H7 (cell line): ENCODE results near the gene ABCA7. TPM values are rescaled to one million over a fixed set of nuclear protein-coding genes. Genes with fewer than 3 reads are reported as not detected.
A peak's percentile ranks its signal among the peaks of the same experiment; 100 is the strongest.

Experiments
- DNase-seq: peaks from one replicate; pipeline ENCODE4 v3.0.0; 2012
- H3K27me3 ChIP-seq: 2 replicates; pipeline ENCODE4 v1.6.0; 2011; ENCODE audit warnings: mild to moderate bottlenecking, low read length; ENCODE audit not compliant: control insufficient read depth, insufficient read depth
- H3K36me3 ChIP-seq: replicated peaks from 2 replicates; pipeline ENCODE4 v1.5.1; 2011; ENCODE audit warnings: low read length; ENCODE audit not compliant: control insufficient read depth, insufficient read depth
- H3K4me3 ChIP-seq: 2 replicates; pipeline ENCODE4 v1.5.1; 2011; ENCODE audit warnings: low read depth, mild to moderate bottlenecking, control low read depth, low read length, moderate library complexity; ENCODE audit not compliant: insufficient read depth
- total RNA-seq: library from RNA; depleted of rRNA; stranded (reverse); fragments of >200 nt; shearing (Covaris generic); gene quantifications from 2 replicates; pipeline ENCODE4 v1.2.3, GENCODE V29; 2014

ABCA7 gene
- total RNA-seq, 1 experiment from 2014 or later: 19.7 TPM

GRCh38 chr19:1082928-1083816 is 43.3 kb downstream of the ABCA7 start:
- Histone ChIP-seq H3K36me3 (peaks cover 9% of the 10 kb centered on the region), H3K4me3 (peak overlapping the region; percentile 54), H3K27me3 (no peaks in the 10 kb centered on the region)
- no peak for DNase-seq

GRCh38 chr19:1084024-1084868 is 44.3 kb downstream of the ABCA7 start:
- Histone ChIP-seq H3K36me3 (peaks cover 9% of the 10 kb centered on the region), H3K4me3 (no peak overlapping the region), H3K27me3 (no peaks in the 10 kb centered on the region)
- DNase-seq: no peak

- Histone ChIP-seq H3K4me3 (no peak overlapping the region), H3K27me3 (no peaks in the 10 kb centered on the region), H3K36me3 (peaks cover 9% of the 10 kb centered on the region)
- DNase-seq: no peak
Measured at GRCh38 chr19:1085053-1085658, 45.2 kb downstream of the ABCA7 start.

- no peak overlapping the region for H3K4me3 ChIP-seq
- DNase-seq: no peak
- no peaks in the 10 kb centered on the region for H3K27me3 ChIP-seq
- H3K36me3 ChIP-seq: peaks cover 9% of the 10 kb centered on the region
Measured at GRCh38 chr19:1085676-1086442, 46.0 kb downstream of the ABCA7 start.

- Histone ChIP-seq H3K36me3 (peaks cover 13% of the 10 kb centered on the region), H3K27me3 (no peaks in the 10 kb centered on the region), H3K4me3 (no peak overlapping the region)
- no peak for DNase-seq
Measured at GRCh38 chr19:1086613-1087012, 46.7 kb downstream of the ABCA7 start.

- Histone ChIP-seq H3K4me3 (no peak overlapping the region), H3K27me3 (no peaks in the 10 kb centered on the region), H3K36me3 (peaks cover 17% of the 10 kb centered on the region)
- no peak for DNase-seq
Measured at GRCh38 chr19:1087813-1088415, 48.0 kb downstream of the ABCA7 start.

GRCh38 chr19:1088416-1089010 is 48.6 kb downstream of the ABCA7 start:
- DNase-seq: no peak
- Histone ChIP-seq H3K36me3 (peaks cover 18% of the 10 kb centered on the region), H3K4me3 (no peak overlapping the region), H3K27me3 (no peaks in the 10 kb centered on the region)

GRCh38 chr19:1089126-1089771 is 49.3 kb downstream of the ABCA7 start:
- peaks cover 19% of the 10 kb centered on the region for H3K36me3 ChIP-seq
- no peak overlapping the region for H3K4me3 ChIP-seq
- no peak for DNase-seq
- H3K27me3 ChIP-seq: no peaks in the 10 kb centered on the region

- Histone ChIP-seq H3K36me3 (peaks cover 18% of the 10 kb centered on the region), H3K4me3 (no peak overlapping the region), H3K27me3 (no peaks in the 10 kb centered on the region)
- no peak for DNase-seq
Measured at GRCh38 chr19:1089891-1090290, 50.0 kb downstream of the ABCA7 start.

- H3K4me3 ChIP-seq: no peak overlapping the region
- DNase-seq: no peak
- H3K27me3 ChIP-seq: no peaks in the 10 kb centered on the region
- H3K36me3 ChIP-seq: peaks cover 15% of the 10 kb centered on the region
Measured at GRCh38 chr19:1090731-1091543, 51.0 kb downstream of the ABCA7 start.

GRCh38 chr19:1091544-1092175 is 51.8 kb downstream of the ABCA7 start:
- Histone ChIP-seq H3K27me3 (no peaks in the 10 kb centered on the region), H3K4me3 (no peak overlapping the region), H3K36me3 (peaks cover 14% of the 10 kb centered on the region)
- DNase-seq: no peak

- no peak for DNase-seq
- Histone ChIP-seq H3K36me3 (peaks cover 10% of the 10 kb centered on the region), H3K4me3 (no peak overlapping the region), H3K27me3 (no peaks in the 10 kb centered on the region)
Measured at GRCh38 chr19:1093330-1093729, 53.4 kb downstream of the ABCA7 start.
